ENCODE results near the gene CCDC33.
A peak's percentile ranks its signal among the peaks of the same experiment; 100 is the strongest.

The CCDC33 gene

GRCh38 chr15:74317820-74318375 lies 81.8 kb downstream of the CCDC33 start:
- DNase-seq = peak; percentile 31

- DNase-seq = no peak
These were observed 82.4 kb downstream of the CCDC33 start for GRCh38 chr15:74318376-74319137.

- no peak for DNase-seq
These were observed 83.0 kb downstream of the CCDC33 start for GRCh38 chr15:74319138-74319460.

- no peak for DNase-seq
These were observed 83.6 kb downstream of the CCDC33 start for GRCh38 chr15:74319596-74320351.

- DNase-seq = peak; percentile 5
These were observed 84.5 kb downstream of the CCDC33 start for GRCh38 chr15:74320352-74321247.

- peak; percentile 28 for DNase-seq
These were observed 86.5 kb downstream of the CCDC33 start for GRCh38 chr15:74322558-74323180.

GRCh38 chr15:74324714-74325113 lies 88.6 kb downstream of the CCDC33 start:
- no peak for DNase-seq

- no peak for DNase-seq
These were observed 90.6 kb downstream of the CCDC33 start for GRCh38 chr15:74326746-74327145.

GRCh38 chr15:74327756-74328155 lies 91.6 kb downstream of the CCDC33 start:
- DNase-seq = no peak

- no peak for DNase-seq
These were observed 92.4 kb downstream of the CCDC33 start for GRCh38 chr15:74328331-74329056.

- no peak for DNase-seq
These were observed 94.8 kb downstream of the CCDC33 start for GRCh38 chr15:74330861-74331408.

GRCh38 chr15:74332011-74332410 lies 95.9 kb downstream of the CCDC33 start:
- no peak for DNase-seq

GRCh38 chr15:74332611-74333010 lies 96.5 kb downstream of the CCDC33 start:
- DNase-seq = no peak

GRCh38 chr15:74333093-74333492 lies 97.0 kb downstream of the CCDC33 start:
- no peak for DNase-seq

GRCh38 chr15:74333662-74334061 lies 97.5 kb downstream of the CCDC33 start:
- no peak for DNase-seq

- no peak for DNase-seq
These were observed 98.0 kb downstream of the CCDC33 start for GRCh38 chr15:74334127-74334526.

GRCh38 chr15:74335396-74335795 lies 99.3 kb downstream of the CCDC33 start:
- DNase-seq = no peak

GRCh38 chr15:74336061-74337005 lies 100.2 kb downstream of the CCDC33 start:
- no peak for DNase-seq

- DNase-seq = no peak
These were observed 101.0 kb downstream of the CCDC33 start for GRCh38 chr15:74337146-74337545.

GRCh38 chr15:74337607-74338211 lies 101.6 kb downstream of the CCDC33 start:
- DNase-seq = no peak
